Activated naive CD8-positive, alpha-beta T cell treated with anti-CD3 and anti-CD28 coated beads, Interleukin-2, amount 50 U/mL, for 24 hours (primary cell): Measurements from ENCODE around the gene MT1X.

Source experiments
- ATAC-seq: fragments of 150-1000 bp; cut with Tn5 transposase; one replicate; pipeline ENCODE4 v1.10.0; 2021
- DNase-seq: peaks from one replicate; pipeline ENCODE4 v3.0.0; 2021
- H3K27ac Mint-ChIP-seq: one replicate; pipeline ENCODE4 v1.8.0; 2021; ENCODE audit warnings: mild to moderate bottlenecking, mixed read lengths
- H3K27me3 Mint-ChIP-seq: one replicate; pipeline ENCODE4 v1.8.0; 2021; ENCODE audit warnings: mixed read lengths
- H3K36me3 Mint-ChIP-seq: one replicate; pipeline ENCODE4 v1.8.0; 2021; ENCODE audit warnings: low read depth, mixed read lengths
- H3K4me1 Mint-ChIP-seq: one replicate; pipeline ENCODE4 v1.8.0; 2021; ENCODE audit warnings: mixed read lengths
- H3K4me3 Mint-ChIP-seq: one replicate; pipeline ENCODE4 v1.8.0; 2021; ENCODE audit warnings: mild to moderate bottlenecking, moderate library complexity, mixed read lengths
- H3K9me3 Mint-ChIP-seq: one replicate; pipeline ENCODE4 v1.8.0; 2021; ENCODE audit warnings: mixed read lengths

The MT1X gene

DNA sequence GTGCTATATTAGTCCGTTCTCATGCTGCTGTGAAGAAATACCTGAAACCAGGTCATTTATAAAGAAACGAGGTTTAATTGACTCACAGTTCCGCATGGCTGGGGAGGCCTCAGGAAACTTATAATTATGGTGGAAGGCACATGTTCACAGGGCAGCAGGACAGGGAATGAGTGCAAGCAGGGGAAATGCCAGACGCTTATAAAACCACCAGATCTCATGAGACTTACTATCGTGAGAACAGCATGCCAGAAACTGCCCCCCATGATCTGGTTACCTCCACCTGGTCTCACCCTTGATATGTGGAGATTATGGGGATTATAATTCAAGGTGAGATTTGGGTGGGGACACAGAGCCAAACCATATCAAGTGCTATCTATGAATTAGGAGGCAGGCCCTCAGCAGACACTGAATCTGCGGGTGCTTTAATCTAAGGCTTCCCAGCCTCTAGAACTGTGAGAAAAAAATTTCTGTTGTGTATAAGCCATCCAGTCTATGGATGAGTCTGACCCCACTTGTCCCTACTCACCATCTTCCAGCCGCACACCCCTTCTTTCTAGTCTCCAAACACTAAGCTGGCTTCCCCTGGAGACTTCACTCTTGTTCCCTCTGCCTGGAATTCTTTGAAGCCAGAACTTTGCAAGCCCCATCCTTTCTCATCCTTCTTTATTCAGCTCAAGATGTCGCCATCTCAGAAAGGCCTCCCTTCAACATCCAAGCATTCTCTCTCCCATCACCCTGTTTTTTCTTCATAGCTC lies 46.9 kb downstream of the MT1X start:
- no peak for ATAC-seq
- Mint-ChIP-seq H3K4me1 (peaks cover 15% of the 10 kb centered on the region), H3K36me3 (no peaks in the 10 kb centered on the region), H3K9me3 (no peaks in the 10 kb centered on the region), H3K4me3 (no peak overlapping the region), H3K27ac (peak overlapping the region; percentile 86), H3K27me3 (no peaks in the 10 kb centered on the region)
- no peak for DNase-seq

DNA sequence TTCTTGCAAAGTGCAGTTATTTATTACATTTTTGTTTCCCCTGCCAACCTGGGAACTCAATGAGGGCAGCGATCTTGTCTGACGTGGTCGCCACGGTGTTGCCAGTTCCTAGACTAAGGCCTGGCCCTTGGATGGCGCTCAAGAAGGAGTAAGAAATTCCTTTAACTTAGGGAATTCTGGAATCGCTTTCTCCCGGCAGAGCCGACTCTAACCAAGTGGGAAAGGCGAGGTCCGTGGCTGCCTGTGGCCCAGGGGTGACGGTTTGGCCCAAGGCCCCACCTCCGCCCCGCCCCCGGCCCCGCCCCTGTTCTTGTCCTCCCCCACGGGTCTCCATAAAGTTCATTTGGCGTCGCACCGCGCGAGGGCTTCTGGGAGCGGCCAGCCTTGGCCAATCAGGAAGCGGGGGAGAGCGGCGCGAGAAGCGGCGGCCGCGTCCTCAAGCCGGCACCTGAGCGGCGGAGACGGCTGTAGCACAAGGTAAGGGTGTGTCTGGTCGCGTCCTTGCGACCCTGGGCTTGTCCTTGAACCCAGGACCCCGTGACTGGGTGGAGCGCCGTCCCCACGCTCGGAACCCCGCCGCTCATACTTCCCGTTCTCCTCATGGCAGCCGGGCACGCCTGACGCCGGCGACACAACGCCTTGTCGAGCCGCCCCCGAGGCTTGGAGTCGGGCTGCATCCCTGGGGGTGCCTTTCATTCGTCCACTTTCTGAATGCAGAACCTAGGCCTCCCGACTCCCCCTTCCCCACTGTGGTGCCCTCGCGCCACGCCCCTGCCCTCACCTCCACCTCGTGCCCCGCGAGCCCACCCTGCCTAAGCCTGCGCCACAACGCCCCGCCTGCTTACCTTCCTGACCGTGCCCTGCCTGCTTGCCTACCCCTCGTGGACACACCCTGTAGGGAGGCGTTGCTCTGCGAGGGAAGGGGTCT lies 47.7 kb downstream of the MT1X start, which contains the start of gene NUP93:
NUP93 (plus strand) TSS at position 395 of the 928 bp plus-strand sequence. CDS start 18,119 bp downstream, outside the sequence.
- Mint-ChIP-seq H3K27me3 (no peaks in the 10 kb centered on the region), H3K4me3 (no peak within 1 kb of the TSS), H3K36me3 (no peaks in the 10 kb centered on the region), H3K4me1 (peaks cover 15% of the 10 kb centered on the region), H3K27ac (peak within 1 kb of the TSS; percentile 86), H3K9me3 (no peaks in the 10 kb centered on the region)
- ATAC-seq (peak; percentile 84), DNase-seq (peak; percentile 88)

DNA sequence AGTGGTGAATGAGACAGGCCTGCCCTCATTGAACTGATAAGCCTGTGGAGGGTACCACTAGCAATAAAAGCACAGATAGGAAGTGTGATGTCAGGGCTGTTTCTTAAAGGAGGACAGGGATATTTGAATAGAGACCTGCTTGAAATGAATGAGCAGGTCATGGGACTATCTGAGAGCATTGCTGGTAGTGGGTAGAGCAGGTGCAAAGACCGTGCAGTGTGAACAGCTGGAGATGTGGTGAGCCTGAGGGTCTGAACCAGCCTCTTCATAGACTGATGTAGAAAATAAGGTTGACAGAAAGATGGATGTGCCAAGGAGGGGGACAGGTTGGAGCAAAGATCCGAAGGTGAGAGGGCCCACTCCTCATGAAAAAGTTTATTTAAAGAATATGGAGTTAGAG lies 50.1 kb downstream of the MT1X start:
- ATAC-seq (no peak), DNase-seq (no peak)
- peaks cover 4% of the 10 kb centered on the region for H3K36me3 Mint-ChIP-seq
- no peaks in the 10 kb centered on the region for H3K27me3 Mint-ChIP-seq
- peaks cover 19% of the 10 kb centered on the region for H3K4me1 Mint-ChIP-seq
- no peak overlapping the region for H3K27ac Mint-ChIP-seq
- H3K9me3 Mint-ChIP-seq = no peaks in the 10 kb centered on the region
- H3K4me3 Mint-ChIP-seq = no peak overlapping the region

DNA sequence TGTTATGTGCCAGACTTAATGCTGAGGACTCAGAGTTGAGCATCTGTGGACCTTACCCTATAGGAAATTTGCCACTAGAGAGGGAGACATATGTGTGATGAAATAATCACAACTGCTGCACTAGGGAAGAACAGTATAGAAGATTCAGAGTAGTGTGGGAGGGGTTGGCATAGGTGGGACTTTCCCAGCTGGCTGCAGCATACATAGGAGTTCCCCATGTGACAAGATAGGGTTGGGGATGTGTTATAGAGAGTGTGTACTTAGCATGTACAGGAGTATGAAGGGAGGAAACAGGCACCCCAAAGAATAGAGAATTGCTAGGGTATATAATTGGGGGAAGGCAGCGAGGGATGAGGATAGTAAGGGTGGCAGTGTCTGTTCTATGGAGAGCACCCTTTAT lies 50.6 kb downstream of the MT1X start:
- Mint-ChIP-seq H3K4me3 (no peak overlapping the region), H3K36me3 (peaks cover 4% of the 10 kb centered on the region), H3K4me1 (peaks cover 16% of the 10 kb centered on the region), H3K27me3 (no peaks in the 10 kb centered on the region), H3K9me3 (no peaks in the 10 kb centered on the region), H3K27ac (no peak overlapping the region)
- DNase-seq (peak; percentile 25), ATAC-seq (peak; percentile 87)
